GM23338 (cell line): ENCODE data around the gene RELN.

Experiments used
- CREB1 ChIP-seq: fragments of 250-450 bp; sonication (Bioruptor Pico); IDR thresholded peaks from 2 replicates; pipeline ENCODE4 v1.5.0; 2020; ENCODE audit warnings: low read depth, mild to moderate bottlenecking, moderate library complexity
- CTCF ChIP-seq, 2 experiments: fragments of 200-600 bp in 1 of 2; sonication (generic) in 1 of 2; conservative IDR thresholded peaks; 2 replicates each; pipeline versions ENCODE4 v1.5.1 to v1.6.1; 2016 to 2017; ENCODE audit warnings: antibody characterized with exemption in 2 of 2, low read depth in 2 of 2, mild to moderate bottlenecking in 2 of 2, moderate library complexity in 1 of 2
- EZH2 ChIP-seq: fragments of 200-600 bp; sonication (generic); IDR thresholded peaks from one replicate; pipeline ENCODE4 v1.8.0; 2017; ENCODE audit warnings: antibody characterized with exemption, mild to moderate bottlenecking, low read depth; ENCODE audit not compliant: unreplicated experiment
- EZH2phosphoT487 ChIP-seq: fragments of 200-600 bp; sonication (generic); IDR thresholded peaks from one replicate; pipeline ENCODE4 v1.8.1; 2018; ENCODE audit warnings: antibody characterized with exemption; ENCODE audit not compliant: unreplicated experiment
- JUNB ChIP-seq: IDR thresholded peaks from one replicate; pipeline ENCODE4 v1.6.1; 2016; ENCODE audit warnings: antibody characterized with exemption; ENCODE audit not compliant: unreplicated experiment
- NANOG ChIP-seq: IDR thresholded peaks from 2 replicates; pipeline ENCODE4 v1.6.1; 2016; ENCODE audit warnings: antibody characterized with exemption, borderline replicate concordance
- POLR2AphosphoS5 ChIP-seq: IDR thresholded peaks from 2 replicates; pipeline ENCODE4 v1.6.1; 2016; ENCODE audit warnings: antibody characterized with exemption, low read depth
- ZNF114 ChIP-seq: fragments of 250-450 bp; sonication (Bioruptor Pico); IDR thresholded peaks from 2 replicates; pipeline ENCODE4 v1.5.0; 2020; ENCODE audit warnings: mild to moderate bottlenecking, moderate library complexity
- ZNF331 ChIP-seq: fragments of 250-450 bp; sonication (Bioruptor Pico); IDR thresholded peaks from 2 replicates; pipeline ENCODE4 v1.5.0; 2020; ENCODE audit warnings: low read depth, mild to moderate bottlenecking, moderate library complexity
- TF ChIP-seq, protein P1 (sequence below): IDR thresholded peaks from one replicate; pipeline ENCODE4 v1.6.1; 2018; ENCODE audit warnings: antibody characterized with exemption; ENCODE audit not compliant: unreplicated experiment

DNA sequence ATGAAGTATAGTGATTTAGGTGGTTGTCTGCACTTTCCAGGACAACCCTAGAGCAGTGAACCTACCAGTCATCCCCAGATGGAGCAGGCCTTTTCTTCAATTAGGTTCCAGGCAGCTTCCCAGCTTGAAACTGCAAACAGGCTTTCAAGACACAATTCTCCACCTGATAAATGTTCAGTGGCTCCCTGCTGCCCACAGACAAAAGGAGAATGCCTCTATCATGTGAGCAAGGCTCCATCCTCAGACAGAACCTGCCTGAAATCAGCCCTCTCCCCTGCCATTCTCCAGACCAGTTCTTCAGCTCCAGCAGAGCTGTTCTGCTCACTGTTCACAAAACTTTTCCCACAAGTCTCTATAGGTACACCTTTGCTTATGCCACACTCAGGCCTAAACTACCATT is 22.1 kb downstream of the RELN start:
- no peak for TF ChIP-seq EZH2phosphoT487
- TF ChIP-seq CTCF (conservative IDR thresholded peaks at IDR 0.05; ENCODE audit: low read depth in 2 of 2): no peak
- TF ChIP-seq, protein P1, sequence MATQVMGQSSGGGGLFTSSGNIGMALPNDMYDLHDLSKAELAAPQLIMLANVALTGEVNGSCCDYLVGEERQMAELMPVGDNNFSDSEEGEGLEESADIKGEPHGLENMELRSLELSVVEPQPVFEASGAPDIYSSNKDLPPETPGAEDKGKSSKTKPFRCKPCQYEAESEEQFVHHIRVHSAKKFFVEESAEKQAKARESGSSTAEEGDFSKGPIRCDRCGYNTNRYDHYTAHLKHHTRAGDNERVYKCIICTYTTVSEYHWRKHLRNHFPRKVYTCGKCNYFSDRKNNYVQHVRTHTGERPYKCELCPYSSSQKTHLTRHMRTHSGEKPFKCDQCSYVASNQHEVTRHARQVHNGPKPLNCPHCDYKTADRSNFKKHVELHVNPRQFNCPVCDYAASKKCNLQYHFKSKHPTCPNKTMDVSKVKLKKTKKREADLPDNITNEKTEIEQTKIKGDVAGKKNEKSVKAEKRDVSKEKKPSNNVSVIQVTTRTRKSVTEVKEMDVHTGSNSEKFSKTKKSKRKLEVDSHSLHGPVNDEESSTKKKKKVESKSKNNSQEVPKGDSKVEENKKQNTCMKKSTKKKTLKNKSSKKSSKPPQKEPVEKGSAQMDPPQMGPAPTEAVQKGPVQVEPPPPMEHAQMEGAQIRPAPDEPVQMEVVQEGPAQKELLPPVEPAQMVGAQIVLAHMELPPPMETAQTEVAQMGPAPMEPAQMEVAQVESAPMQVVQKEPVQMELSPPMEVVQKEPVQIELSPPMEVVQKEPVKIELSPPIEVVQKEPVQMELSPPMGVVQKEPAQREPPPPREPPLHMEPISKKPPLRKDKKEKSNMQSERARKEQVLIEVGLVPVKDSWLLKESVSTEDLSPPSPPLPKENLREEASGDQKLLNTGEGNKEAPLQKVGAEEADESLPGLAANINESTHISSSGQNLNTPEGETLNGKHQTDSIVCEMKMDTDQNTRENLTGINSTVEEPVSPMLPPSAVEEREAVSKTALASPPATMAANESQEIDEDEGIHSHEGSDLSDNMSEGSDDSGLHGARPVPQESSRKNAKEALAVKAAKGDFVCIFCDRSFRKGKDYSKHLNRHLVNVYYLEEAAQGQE: no peak
- no peak for TF ChIP-seq CREB1
- no peak for TF ChIP-seq POLR2AphosphoS5
- TF ChIP-seq EZH2: no peak
- no peak for TF ChIP-seq ZNF114 (CRISPR knock-in tag)
- no peak for TF ChIP-seq NANOG
- TF ChIP-seq JUNB: no peak
- TF ChIP-seq ZNF331: no peak
